Measurements from ENCODE around the gene TMEM196. TPM values are rescaled to one million over a fixed set of nuclear protein-coding genes. Genes with fewer than 3 reads are reported as not detected.
"Not testable (repeated sequence)": the region's sequence is repeated elsewhere in the genome, so short reads cannot be mapped to it uniquely, and the experiment has no call there.

Gene TMEM196
- total RNA-seq, 2 donors from 2014 or later: not detected

GRCh38 chr7:19692111-19692828 lies 81.1 kb downstream of the TMEM196 start:
- peaks cover 2% of the 10 kb centered on the region for H3K36me3 Mint-ChIP-seq
- H3K9me3 Mint-ChIP-seq: no peaks in the 10 kb centered on the region
- no peak overlapping the region for H3K27ac Mint-ChIP-seq
- DNase-seq (ENCODE audit: low spot score) (no peak), ATAC-seq (peak in 1 of 2 donors; percentile 9)
- H3K27me3 Mint-ChIP-seq: no peaks in the 10 kb centered on the region
- no peak overlapping the region for H3K4me3 Mint-ChIP-seq
- H3K4me1 Mint-ChIP-seq (ENCODE audit: low read depth in 2 of 2): no peaks in the 10 kb centered on the region

- Mint-ChIP-seq H3K27ac (no peak overlapping the region), H3K4me1 (ENCODE audit: low read depth in 2 of 2) (no peaks in the 10 kb centered on the region), H3K4me3 (no peak overlapping the region), H3K27me3 (peaks cover 0 to 5% of the 10 kb centered on the region in 2 donors), H3K9me3 (peaks cover 4% of the 10 kb centered on the region), H3K36me3 (peaks cover 4% of the 10 kb centered on the region)
- DNase-seq (ENCODE audit: low spot score): no peak
- ATAC-seq: no peak
Observed at GRCh38 chr7:19690736-19691135, 82.7 kb downstream of the TMEM196 start.

GRCh38 chr7:19689130-19689529 lies 84.3 kb downstream of the TMEM196 start:
- not testable (repeated sequence) for H3K27ac Mint-ChIP-seq; H3K36me3 Mint-ChIP-seq; DNase-seq (ENCODE audit: low spot score); H3K4me1 Mint-ChIP-seq (ENCODE audit: low read depth in 2 of 2); ATAC-seq; H3K27me3 Mint-ChIP-seq; H3K9me3 Mint-ChIP-seq; H3K4me3 Mint-ChIP-seq

GRCh38 chr7:19681596-19681995 lies 91.8 kb downstream of the TMEM196 start:
- no peak overlapping the region for H3K4me3 Mint-ChIP-seq
- no peak overlapping the region for H3K27ac Mint-ChIP-seq
- H3K9me3 Mint-ChIP-seq: peaks cover 8% of the 10 kb centered on the region
- ATAC-seq (no peak), DNase-seq (ENCODE audit: low spot score) (no peak)
- H3K27me3 Mint-ChIP-seq: peaks cover 2 to 5% of the 10 kb centered on the region in 2 donors
- peaks cover 4% of the 10 kb centered on the region for H3K36me3 Mint-ChIP-seq
- H3K4me1 Mint-ChIP-seq (ENCODE audit: low read depth in 2 of 2): peaks cover 2 to 6% of the 10 kb centered on the region in 2 donors

GRCh38 chr7:19677180-19677579 lies 96.2 kb downstream of the TMEM196 start:
- H3K4me3 Mint-ChIP-seq: no peak overlapping the region
- no peaks in the 10 kb centered on the region for H3K36me3 Mint-ChIP-seq
- peaks cover 1% of the 10 kb centered on the region for H3K9me3 Mint-ChIP-seq
- peaks cover 2 to 6% of the 10 kb centered on the region in 2 donors for H3K4me1 Mint-ChIP-seq (ENCODE audit: low read depth in 2 of 2)
- ATAC-seq (no peak), DNase-seq (ENCODE audit: low spot score) (no peak)
- H3K27me3 Mint-ChIP-seq: no peaks in the 10 kb centered on the region
- H3K27ac Mint-ChIP-seq: no peak overlapping the region

GRCh38 chr7:19675816-19676215 lies 97.6 kb downstream of the TMEM196 start:
- Mint-ChIP-seq H3K36me3 (no peaks in the 10 kb centered on the region), H3K4me1 (ENCODE audit: low read depth in 2 of 2) (peaks cover 2 to 6% of the 10 kb centered on the region in 2 donors), H3K9me3 (no peaks in the 10 kb centered on the region), H3K4me3 (no peak overlapping the region), H3K27me3 (no peaks in the 10 kb centered on the region), H3K27ac (no peak overlapping the region)
- DNase-seq (ENCODE audit: low spot score) (no peak), ATAC-seq (no peak)

- no peaks in the 10 kb centered on the region for H3K27me3 Mint-ChIP-seq
- no peaks in the 10 kb centered on the region for H3K9me3 Mint-ChIP-seq
- no peak for ATAC-seq
- DNase-seq (ENCODE audit: low spot score): no peak
- H3K36me3 Mint-ChIP-seq: no peaks in the 10 kb centered on the region
- H3K4me1 Mint-ChIP-seq (ENCODE audit: low read depth in 2 of 2): peaks cover 2 to 6% of the 10 kb centered on the region in 2 donors
- no peak overlapping the region for H3K27ac Mint-ChIP-seq
- no peak overlapping the region for H3K4me3 Mint-ChIP-seq
Observed at GRCh38 chr7:19674266-19674960, 99.0 kb downstream of the TMEM196 start.

GRCh38 chr7:19670806-19671205 lies 102.6 kb downstream of the TMEM196 start:
- Mint-ChIP-seq H3K4me1 (ENCODE audit: low read depth in 2 of 2) (no peaks in the 10 kb centered on the region), H3K27me3 (peaks cover 0 to 6% of the 10 kb centered on the region in 2 donors), H3K9me3 (no peaks in the 10 kb centered on the region), H3K36me3 (no peaks in the 10 kb centered on the region), H3K4me3 (no peak overlapping the region), H3K27ac (no peak overlapping the region)
- DNase-seq (ENCODE audit: low spot score) (no peak), ATAC-seq (no peak)

Other genes with a start within 250 kb of the TMEM196 start
- 10 to 100 TPM; 26.0 to 30.8 TPM for gene POLR1F, start 64.6 kb downstream of the TMEM196 start, total RNA-seq

All from natural killer cell treated with Interleukin-12 subunit alpha and Interleukin-12 subunit beta and Interleukin-15 and Interleukin-18, amount 100 ng/mL, for 72 hours (primary cell).